H9 (cell line): ENCODE results near the gene PHKG1. TPM values are rescaled to one million over a fixed set of nuclear protein-coding genes. Genes with fewer than 3 reads are reported as not detected.

Experiments
- DNase-seq: peaks from one replicate; pipeline ENCODE4 v3.0.0-alpha.2; 2017
- H2AFZ ChIP-seq: one replicate; pipeline ENCODE4 v1.6.1; 2013; ENCODE audit warnings: mild to moderate bottlenecking, low read length, control low read depth, moderate library complexity
- H2AK5ac ChIP-seq: 2 replicates; pipeline ENCODE4 v1.6.1; 2013; ENCODE audit warnings: low read length, control low read depth, mixed read lengths; ENCODE audit not compliant: insufficient read length
- H2BK120ac ChIP-seq: one replicate; pipeline ENCODE4 v1.6.1; 2013; ENCODE audit warnings: low read depth, mild to moderate bottlenecking, low read length, control low read depth, inconsistent platforms; ENCODE audit not compliant: poor library complexity, severe bottlenecking
- H2BK12ac ChIP-seq: 2 replicates; pipeline ENCODE4 v1.6.1; 2013; ENCODE audit warnings: low read length, control low read depth, mixed read lengths, low read depth; ENCODE audit not compliant: insufficient read length
- H2BK15ac ChIP-seq: 2 replicates; pipeline ENCODE4 v1.6.1; 2013; ENCODE audit warnings: low read depth, low read length, control low read depth
- H2BK20ac ChIP-seq: one replicate; pipeline ENCODE4 v1.6.1; 2013; ENCODE audit warnings: low read depth, mild to moderate bottlenecking, low read length, control low read depth, inconsistent platforms; ENCODE audit not compliant: poor library complexity, severe bottlenecking
- H2BK5ac ChIP-seq: 2 replicates; pipeline ENCODE4 v1.6.1; 2013; ENCODE audit warnings: low read length, control low read depth, mixed read lengths; ENCODE audit not compliant: insufficient read length
- H3K14ac ChIP-seq: 2 replicates; pipeline ENCODE4 v1.6.1; 2013; ENCODE audit warnings: low read length, control low read depth; ENCODE audit not compliant: insufficient read depth
- H3K18ac ChIP-seq: 2 replicates; pipeline ENCODE4 v1.6.1; 2013; ENCODE audit warnings: low read depth, mild to moderate bottlenecking, mixed read lengths, low read length, control low read depth; ENCODE audit not compliant: insufficient read length
- H3K23ac ChIP-seq: 2 replicates; pipeline ENCODE4 v1.6.1; 2013; ENCODE audit warnings: low read length, control low read depth, mixed read lengths, low read depth; ENCODE audit not compliant: insufficient read length
- H3K23me2 ChIP-seq: 2 replicates; pipeline ENCODE4 v1.6.1; 2013; ENCODE audit warnings: low read depth, mild to moderate bottlenecking, mixed read lengths, low read length, control low read depth; ENCODE audit not compliant: insufficient read length, poor library complexity, severe bottlenecking
- H3K27ac ChIP-seq: 2 replicates; pipeline ENCODE4 v1.5.1; 2013; ENCODE audit warnings: low read length, control low read depth, mixed read lengths, low read depth; ENCODE audit not compliant: insufficient read length
- H3K27me3 ChIP-seq: 2 replicates; pipeline ENCODE4 v1.6.1; 2013; ENCODE audit warnings: low read length, control low read depth, inconsistent platforms; ENCODE audit not compliant: insufficient read depth
- H3K4ac ChIP-seq: 2 replicates; pipeline ENCODE4 v1.6.1; 2013; ENCODE audit warnings: low read depth, mild to moderate bottlenecking, control low read depth, inconsistent platforms, low read length, moderate library complexity
- H3K4me1 ChIP-seq: 2 replicates; pipeline ENCODE4 v1.6.1; 2013; ENCODE audit warnings: low read length, control low read depth, inconsistent platforms; ENCODE audit not compliant: insufficient read depth
- H3K4me2 ChIP-seq: 2 replicates; pipeline ENCODE4 v1.6.1; 2013; ENCODE audit warnings: low read length, control low read depth, mixed read lengths; ENCODE audit not compliant: insufficient read length, insufficient read depth
- H3K56ac ChIP-seq: 2 replicates; pipeline ENCODE4 v1.6.1; 2013; ENCODE audit warnings: low read depth, mild to moderate bottlenecking, mixed read lengths, low read length, control low read depth; ENCODE audit not compliant: insufficient read length
- H3K79me1 ChIP-seq: 2 replicates; pipeline ENCODE4 v1.6.1; 2013; ENCODE audit warnings: low read depth, mild to moderate bottlenecking, moderate library complexity, low read length, control low read depth, inconsistent platforms; ENCODE audit not compliant: insufficient read depth, poor library complexity, severe bottlenecking
- H3K79me2 ChIP-seq: 2 replicates; pipeline ENCODE4 v1.6.1; 2013; ENCODE audit warnings: low read length, control low read depth, inconsistent platforms; ENCODE audit not compliant: insufficient read depth
- H3K9ac ChIP-seq: 2 replicates; pipeline ENCODE4 v1.6.1; 2013; ENCODE audit warnings: low read length, control low read depth, mixed read lengths; ENCODE audit not compliant: insufficient read length; ENCODE audit errors: extremely low read depth
- H3K9me3 ChIP-seq: one replicate; pipeline ENCODE4 v1.6.1; 2013; ENCODE audit warnings: low read depth, low read length, inconsistent platforms; ENCODE audit not compliant: control insufficient read depth
- H3T11ph ChIP-seq: one replicate; pipeline ENCODE4 v1.6.1; 2013; ENCODE audit warnings: mild to moderate bottlenecking, low read length, control low read depth, inconsistent platforms
- H4K20me1 ChIP-seq: one replicate; pipeline ENCODE4 v1.6.1; 2013; ENCODE audit not compliant: control insufficient read depth, insufficient read length, insufficient read depth
- H4K5ac ChIP-seq: 2 replicates; pipeline ENCODE4 v1.6.1; 2013; ENCODE audit warnings: low read depth, mild to moderate bottlenecking, mixed read lengths, low read length, control low read depth; ENCODE audit not compliant: insufficient read length
- H4K8ac ChIP-seq: replicated peaks from 2 replicates; pipeline ENCODE4 v1.6.1; 2013; ENCODE audit warnings: low read length, control low read depth, mixed read lengths, low read depth; ENCODE audit not compliant: insufficient read length
- H4K91ac ChIP-seq: 2 replicates; pipeline ENCODE4 v1.6.1; 2013; ENCODE audit warnings: low read depth, mild to moderate bottlenecking, moderate library complexity, mixed read lengths, low read length, control low read depth; ENCODE audit not compliant: insufficient read length
- H3K27ac Mint-ChIP-seq, 3 experiments: 2 replicates in 2 of 3; 3 replicates in 1 of 3; pipeline ENCODE4 v1.8.0; 2020 to 2021; ENCODE audit warnings: mixed read lengths in 3 of 3, mild to moderate bottlenecking in 1 of 3, moderate library complexity in 1 of 3
- H3K27me3 Mint-ChIP-seq: 2 replicates; pipeline ENCODE4 v1.8.0; 2021; ENCODE audit warnings: low read depth, mild to moderate bottlenecking, moderate library complexity, mixed read lengths
- H3K36me3 Mint-ChIP-seq, 3 experiments: 2 replicates in 2 of 3; 3 replicates in 1 of 3; pipeline ENCODE4 v1.8.0; 2020 to 2021; ENCODE audit warnings: low read depth in 3 of 3, mixed read lengths in 3 of 3; ENCODE audit not compliant: insufficient read depth in 1 of 3
- H3K4me1 Mint-ChIP-seq, 2 experiments: 2 replicates each; pipeline ENCODE4 v1.8.0; 2020; ENCODE audit warnings: mixed read lengths in 2 of 2
- H3K4me3 Mint-ChIP-seq, 2 experiments: 2 replicates in 1 of 2; 3 replicates in 1 of 2; pipeline ENCODE4 v1.8.0; 2020 to 2021; ENCODE audit warnings: mild to moderate bottlenecking in 2 of 2, mixed read lengths in 2 of 2, moderate library complexity in 1 of 2
- H3K9me3 Mint-ChIP-seq, 2 experiments: 2 replicates in 1 of 2; 3 replicates in 1 of 2; pipeline ENCODE4 v1.8.0; 2020; ENCODE audit warnings: mild to moderate bottlenecking in 2 of 2, mixed read lengths in 2 of 2, moderate library complexity in 1 of 2
- CTCF ChIP-seq: fragments of 200-600 bp; sonication (generic); conservative IDR thresholded peaks from 3 replicates; pipeline ENCODE4 v1.8.0; 2021; ENCODE audit warnings: antibody characterized with exemption, mild to moderate bottlenecking
- WGBS: extraction: QIAGEN DNeasy Blood & Tissue Kit; methylation state at CpG from one replicate; pipeline ENCODE4 v1.1.7; 2013; ENCODE audit warnings: missing lambda C conversion rate, low lambda C conversion rate, mixed read lengths; ENCODE audit not compliant: insufficient read length; ENCODE audit errors: extremely low coverage; 5-methylcytosine and 5-hydroxymethylcytosine counted together
- total RNA-seq: library from RNA; stranded (reverse); gene quantifications from 2 replicates; pipeline ENCODE4 v1.2.1, GENCODE V29; 2021

PHKG1 gene
- total RNA-seq, 1 experiment from 2014 or later, result 0.42 TPM

GRCh38 chr7:56062382-56062781, 30.4 kb downstream of the PHKG1 start:
- H3K4ac ChIP-seq, result no peak overlapping the region
- H3K9me3 Mint-ChIP-seq, result peaks cover 0 to 2% of the 10 kb centered on the region in 2 experiments; a peak in 1 of 5 replicates
- H3K79me1 ChIP-seq, result peaks cover 2% of the 10 kb centered on the region
- no peak overlapping the region for H2BK15ac ChIP-seq
- H3K4me1 ChIP-seq, result no peaks in the 10 kb centered on the region
- peaks cover 48 to 69% (median 60%) of the 10 kb centered on the region in 3 experiments for H3K36me3 Mint-ChIP-seq
- H2AK5ac ChIP-seq, result no peak overlapping the region
- peaks cover 7 to 13% of the 10 kb centered on the region in 2 experiments for H3K4me1 Mint-ChIP-seq
- no CpG with 5 or more reads among the region's 2 CpGs for WGBS
- H3K9me3 ChIP-seq, result no peaks in the 10 kb centered on the region
- H4K20me1 ChIP-seq, result no peaks in the 10 kb centered on the region
- H4K5ac ChIP-seq, result no peak overlapping the region
- no peak overlapping the region for H3K27ac ChIP-seq
- no peak overlapping the region for H3T11ph ChIP-seq
- no peak overlapping the region for H3K14ac ChIP-seq
- no peak for DNase-seq
- H3K27me3 ChIP-seq, result no peaks in the 10 kb centered on the region
- H3K23me2 ChIP-seq, result no peaks in the 10 kb centered on the region
- no peak overlapping the region for H2BK5ac ChIP-seq
- no peak overlapping the region for H4K8ac ChIP-seq
- no peaks in the 10 kb centered on the region; the same call in 1 of the 2 replicates for H3K79me2 ChIP-seq
- no peak overlapping the region for H3K9ac ChIP-seq
- no peak overlapping the region for H3K4me2 ChIP-seq
- no peak overlapping the region for H4K91ac ChIP-seq
- no peak overlapping the region for H3K56ac ChIP-seq
- no peak overlapping the region for H3K4me3 Mint-ChIP-seq
- H2BK12ac ChIP-seq, result no peak overlapping the region
- no peak overlapping the region for H2BK20ac ChIP-seq
- peak overlapping the region in 2 of 3 experiments; percentile 24 to 76; a peak in 4 of 7 replicates for H3K27ac Mint-ChIP-seq
- H3K23ac ChIP-seq, result no peak overlapping the region
- no peak overlapping the region for H3K18ac ChIP-seq
- no peak overlapping the region for H2BK120ac ChIP-seq
- no peaks in the 10 kb centered on the region for H3K27me3 Mint-ChIP-seq
- no peak overlapping the region for H2AFZ ChIP-seq
- no peak for TF ChIP-seq CTCF
